ENCODE data around the gene OGFR.

GRCh38 chr20:62782149-62782892, 22.3 kb upstream of the OGFR start:
- TF ChIP-seq POLR2AphosphoS5 (IDR thresholded peaks at IDR 0.05; ENCODE audit: low read depth, low read length) (no peak), POU2F2 (IDR thresholded peaks at IDR 0.05; ENCODE audit: low read depth, low read length) (no peak)
